Muscle layer of duodenum (tissue), 2 donors: Measurements from ENCODE around the gene SPG21.

Experiments
- H3K27ac ChIP-seq: one replicate; pipeline ENCODE4 v1.7.0; 2013; ENCODE audit warnings: mild to moderate bottlenecking, low read length
- H3K27me3 ChIP-seq: one replicate; pipeline ENCODE4 v1.7.0; 2013; ENCODE audit warnings: low read depth, mild to moderate bottlenecking, control low read depth, low read length
- H3K36me3 ChIP-seq, 2 donors: one replicate each; pipeline ENCODE4 v1.7.0; 2013; ENCODE audit warnings: low read length in 2 of 2, control low read depth in 1 of 2, mild to moderate bottlenecking in 1 of 2; ENCODE audit not compliant: insufficient read depth in 2 of 2, control insufficient read depth in 1 of 2
- H3K4me1 ChIP-seq, 2 donors: one replicate each; pipeline ENCODE4 v1.7.0; 2013; ENCODE audit warnings: low read length in 2 of 2, mild to moderate bottlenecking in 2 of 2, control low read depth in 1 of 2, moderate library complexity in 1 of 2; ENCODE audit not compliant: insufficient read depth in 2 of 2, control insufficient read depth in 1 of 2
- H3K4me3 ChIP-seq, 2 donors: one replicate each; pipeline ENCODE4 v1.7.0; 2013; ENCODE audit warnings: low read length in 2 of 2, low read depth in 1 of 2, mild to moderate bottlenecking in 1 of 2
- H3K9me3 ChIP-seq, 2 donors: one replicate each; pipeline ENCODE4 v1.7.0; 2013; ENCODE audit warnings: low read length in 2 of 2, control low read depth in 1 of 2, mild to moderate bottlenecking in 1 of 2; ENCODE audit not compliant: control insufficient read depth in 1 of 2
- donor health status: healthy.

SPG21 gene, protein sequence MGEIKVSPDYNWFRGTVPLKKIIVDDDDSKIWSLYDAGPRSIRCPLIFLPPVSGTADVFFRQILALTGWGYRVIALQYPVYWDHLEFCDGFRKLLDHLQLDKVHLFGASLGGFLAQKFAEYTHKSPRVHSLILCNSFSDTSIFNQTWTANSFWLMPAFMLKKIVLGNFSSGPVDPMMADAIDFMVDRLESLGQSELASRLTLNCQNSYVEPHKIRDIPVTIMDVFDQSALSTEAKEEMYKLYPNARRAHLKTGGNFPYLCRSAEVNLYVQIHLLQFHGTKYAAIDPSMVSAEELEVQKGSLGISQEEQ

DNA sequence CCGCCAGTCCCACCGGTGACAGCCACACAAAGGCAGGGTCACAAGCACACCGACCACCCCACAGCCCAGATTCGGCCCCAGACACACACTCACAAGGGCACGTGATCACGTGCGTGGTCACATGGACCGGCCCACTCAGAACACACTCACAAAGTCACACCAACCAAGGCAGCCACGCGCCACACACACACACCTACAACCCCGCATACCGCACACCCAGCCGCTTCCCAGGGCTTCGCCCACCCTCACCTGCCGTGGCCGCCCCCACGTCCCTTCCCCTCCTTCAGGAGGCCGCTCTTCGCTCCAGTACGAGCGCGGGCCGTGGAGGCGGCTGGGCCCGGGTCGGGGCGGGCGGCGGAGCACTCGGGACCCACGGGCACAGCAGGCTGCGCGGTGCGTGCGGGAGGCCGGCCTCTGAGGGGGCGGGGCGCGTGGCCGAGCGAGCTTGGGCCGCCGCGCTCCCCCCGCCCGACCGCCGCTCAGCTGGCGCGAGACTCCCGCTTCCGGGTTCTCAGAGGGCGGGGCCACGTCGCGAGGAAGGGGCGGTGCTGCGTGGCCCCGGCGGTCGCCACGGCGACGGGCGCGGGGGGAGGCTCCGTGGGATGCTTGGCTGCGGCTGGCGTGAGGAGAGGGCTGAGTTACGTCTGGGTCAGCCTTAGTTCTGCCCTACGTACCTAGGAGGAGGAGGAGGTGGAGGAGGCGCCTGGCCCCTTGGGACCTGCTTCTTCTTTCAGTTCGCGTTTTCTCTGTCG lies at the start of gene SPG21:
SPG21 (minus strand) TSS at position 499 of the 752 bp plus-strand sequence. CDS start 6,345 bp downstream, outside the sequence.
- H3K4me1 ChIP-seq: peaks cover 0 to 16% of the 10 kb centered on the region in 2 donors
- no peaks in the 10 kb centered on the region for H3K9me3 ChIP-seq
- peak within 1 kb of the TSS; percentile 83 to 85 for H3K4me3 ChIP-seq
- H3K27ac ChIP-seq: peak within 1 kb of the TSS; percentile 81
- peaks cover 0 to 3% of the 10 kb centered on the region in 2 donors for H3K36me3 ChIP-seq
- H3K27me3 ChIP-seq: no peaks in the 10 kb centered on the region

DNA sequence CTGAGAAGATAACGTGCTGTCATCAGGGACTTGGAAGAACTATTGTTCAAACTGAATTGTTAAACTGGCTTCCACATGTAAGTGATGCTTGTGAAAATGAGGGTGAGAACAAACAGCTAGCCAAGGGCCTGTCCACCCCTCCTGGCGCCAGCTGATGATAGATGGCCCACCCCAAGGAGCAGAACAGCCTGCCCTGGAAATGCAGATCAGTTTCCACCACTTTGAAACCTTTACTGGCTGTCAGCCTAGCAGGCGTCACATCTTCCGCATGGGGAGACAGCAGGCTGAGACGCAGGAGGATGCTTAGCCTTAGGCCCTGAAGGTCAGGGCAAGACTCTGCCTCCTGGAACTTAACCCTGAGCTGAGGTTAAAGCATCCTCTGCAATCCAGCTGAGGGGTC lies 49.1 kb upstream of the SPG21 start:
- no peaks in the 10 kb centered on the region for H3K27me3 ChIP-seq
- no peak overlapping the region for H3K27ac ChIP-seq
- H3K4me3 ChIP-seq: no peak overlapping the region
- no peaks in the 10 kb centered on the region for H3K9me3 ChIP-seq
- no peaks in the 10 kb centered on the region for H3K36me3 ChIP-seq
- peaks cover 0 to 5% of the 10 kb centered on the region in 2 donors for H3K4me1 ChIP-seq

DNA sequence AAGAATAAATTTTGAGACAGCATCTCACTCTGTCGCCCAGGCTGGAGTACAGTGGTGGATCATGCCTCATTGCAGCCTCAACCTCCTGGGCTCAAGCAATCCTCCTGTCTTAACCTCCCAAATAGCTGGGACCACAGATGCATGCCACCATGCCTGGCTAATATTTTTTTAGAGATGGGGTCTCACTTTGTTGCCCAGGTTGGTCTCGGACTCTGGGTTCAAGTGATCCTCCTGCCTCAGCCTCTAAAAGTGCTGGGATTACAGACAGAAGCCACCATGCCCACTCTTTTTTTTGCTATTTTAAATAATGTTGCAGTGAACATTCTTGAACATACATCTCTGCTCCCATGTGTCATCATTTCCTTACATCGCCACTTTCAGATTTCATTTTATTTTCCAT lies 48.7 kb upstream of the SPG21 start:
- Histone ChIP-seq H3K36me3 (no peaks in the 10 kb centered on the region), H3K27me3 (no peaks in the 10 kb centered on the region), H3K27ac (no peak overlapping the region), H3K4me1 (peaks cover 0 to 4% of the 10 kb centered on the region in 2 donors), H3K9me3 (no peaks in the 10 kb centered on the region), H3K4me3 (no peak overlapping the region)

DNA sequence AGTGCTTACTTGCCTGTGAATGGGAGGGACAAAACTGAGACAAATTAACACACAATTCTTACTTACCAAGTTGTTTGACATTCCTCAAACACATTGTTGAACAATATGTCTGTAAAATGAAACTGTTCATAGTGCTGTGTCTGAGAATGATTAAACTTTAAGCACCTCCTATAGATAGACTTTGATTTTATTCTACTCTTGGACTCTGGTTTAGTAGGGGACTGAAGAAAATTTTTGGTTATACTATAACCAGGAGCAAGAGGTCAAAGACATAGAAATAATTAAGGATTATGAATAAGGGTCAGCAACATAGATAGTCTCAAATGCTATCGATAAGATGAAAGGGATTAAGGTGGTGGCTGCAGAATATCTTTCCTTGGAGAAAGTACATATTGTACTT lies 47.6 kb upstream of the SPG21 start:
- H3K27ac ChIP-seq: no peak overlapping the region
- no peak overlapping the region for H3K4me3 ChIP-seq
- H3K36me3 ChIP-seq: no peaks in the 10 kb centered on the region
- H3K27me3 ChIP-seq: no peaks in the 10 kb centered on the region
- no peaks in the 10 kb centered on the region for H3K9me3 ChIP-seq
- no peaks in the 10 kb centered on the region for H3K4me1 ChIP-seq

DNA sequence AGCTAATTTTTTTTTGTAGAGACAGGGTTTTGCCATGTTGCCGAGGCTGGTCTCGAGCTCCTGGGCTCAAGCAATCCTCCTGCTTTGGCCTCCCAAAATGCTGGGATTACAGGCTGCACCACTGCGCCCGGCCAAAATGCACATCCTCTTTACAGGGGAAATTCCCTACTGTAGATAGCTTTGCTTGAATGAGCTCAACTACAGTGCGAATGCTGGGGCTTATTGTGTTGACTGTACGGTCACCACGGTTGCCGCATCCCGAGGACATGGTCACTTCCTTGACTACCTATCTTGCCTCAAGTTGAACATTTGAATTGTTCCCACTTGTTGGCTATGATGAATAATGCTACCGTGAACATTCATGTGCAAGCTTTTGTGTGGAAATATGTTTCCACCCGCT lies 45.0 kb upstream of the SPG21 start:
- Histone ChIP-seq H3K36me3 (no peaks in the 10 kb centered on the region), H3K4me3 (no peak overlapping the region), H3K27ac (no peak overlapping the region), H3K9me3 (no peaks in the 10 kb centered on the region), H3K27me3 (no peaks in the 10 kb centered on the region), H3K4me1 (no peaks in the 10 kb centered on the region)

DNA sequence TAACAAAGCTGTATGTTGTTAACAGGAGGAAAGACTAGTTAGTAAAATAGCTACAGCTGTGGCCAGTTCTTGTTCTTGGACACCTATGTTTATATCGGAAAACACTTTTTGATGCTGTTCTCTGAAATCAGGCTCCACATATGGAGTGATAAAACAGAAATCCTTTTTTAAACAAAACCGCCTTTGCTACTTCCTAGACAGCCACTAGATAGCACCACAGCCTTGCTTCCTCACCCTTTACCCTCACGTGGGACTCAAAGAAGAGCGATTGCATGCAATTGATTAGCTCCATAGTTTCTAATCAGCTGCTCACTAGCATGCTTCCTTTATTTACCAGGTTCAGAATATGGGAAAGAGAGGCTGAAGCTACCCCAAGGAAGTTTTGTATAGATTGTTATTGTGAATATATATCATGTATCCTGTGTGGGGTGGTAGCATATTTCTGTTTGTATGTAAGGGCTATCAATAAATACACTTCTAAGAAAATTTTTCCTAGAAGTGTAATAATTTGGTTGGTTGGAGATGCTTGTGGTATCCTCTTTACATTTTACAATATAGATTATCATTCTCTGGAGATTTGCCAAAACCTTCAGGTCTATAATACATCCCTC lies 44.0 kb upstream of the SPG21 start:
- Histone ChIP-seq H3K4me3 (no peak overlapping the region), H3K36me3 (no peaks in the 10 kb centered on the region), H3K9me3 (no peaks in the 10 kb centered on the region), H3K4me1 (no peaks in the 10 kb centered on the region), H3K27me3 (no peaks in the 10 kb centered on the region), H3K27ac (no peak overlapping the region)

DNA sequence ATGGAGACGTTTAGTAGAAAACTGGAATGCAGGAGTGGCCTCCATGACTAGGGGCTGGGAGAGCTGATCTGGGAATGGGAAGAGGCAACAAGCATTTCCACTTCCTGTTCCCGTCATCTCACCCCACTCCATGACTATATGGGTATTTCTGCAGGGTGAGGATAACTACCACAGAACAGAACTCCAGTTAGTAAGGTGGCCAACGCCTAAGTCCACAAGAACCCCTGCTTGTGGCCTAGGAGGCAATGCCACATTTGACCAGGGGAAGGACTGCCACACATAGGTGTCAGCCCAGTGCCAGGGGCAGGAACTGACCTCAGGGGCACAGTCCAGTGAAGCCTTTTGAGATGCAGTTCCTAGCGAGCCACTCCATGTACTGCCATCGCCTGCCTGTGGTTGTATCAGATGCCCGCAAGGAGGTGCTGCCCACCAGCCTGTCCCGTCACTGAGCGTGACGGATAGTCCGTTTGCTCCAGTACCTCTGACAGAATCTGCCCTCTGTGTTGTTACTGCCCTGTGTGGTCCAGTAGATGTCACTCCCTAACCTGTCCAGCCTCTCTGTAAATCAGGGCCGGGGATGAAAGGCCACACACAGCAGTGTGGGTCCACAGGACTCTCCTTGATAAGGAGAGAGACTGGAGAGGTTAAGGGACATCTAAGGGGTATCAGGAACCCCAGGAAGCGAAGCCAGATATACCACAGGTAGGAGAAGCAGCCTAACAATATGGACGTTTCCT lies 43.3 kb upstream of the SPG21 start:
- Histone ChIP-seq H3K9me3 (no peaks in the 10 kb centered on the region), H3K36me3 (no peaks in the 10 kb centered on the region), H3K27ac (no peak overlapping the region), H3K4me1 (peaks cover 0 to 5% of the 10 kb centered on the region in 2 donors), H3K4me3 (no peak overlapping the region), H3K27me3 (no peaks in the 10 kb centered on the region)

DNA sequence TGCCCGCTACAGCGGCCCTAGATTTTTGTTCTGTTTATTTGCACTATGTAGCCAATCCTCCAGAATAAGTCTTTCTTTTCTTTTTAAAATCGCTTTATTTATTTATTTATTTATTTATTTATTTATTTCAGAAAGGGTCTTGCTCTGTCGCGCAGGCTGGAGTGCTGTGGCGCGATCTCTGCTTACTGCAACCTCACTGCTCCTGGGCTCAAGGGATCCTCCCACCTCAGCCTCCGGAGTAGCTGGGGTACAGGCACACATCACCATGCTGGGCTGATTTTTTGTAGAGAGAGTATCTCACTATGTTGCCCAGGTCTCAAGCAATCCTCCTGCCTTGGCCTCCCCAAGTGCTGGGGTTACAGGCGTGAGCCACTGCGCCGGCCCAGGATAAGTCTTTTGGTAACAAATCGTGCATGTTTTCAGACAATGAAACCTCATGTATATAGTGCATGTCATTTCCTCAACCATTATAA lies 40.1 kb upstream of the SPG21 start:
- Histone ChIP-seq H3K27me3 (no peaks in the 10 kb centered on the region), H3K4me1 (peaks cover 3 to 11% of the 10 kb centered on the region in 2 donors), H3K9me3 (no peaks in the 10 kb centered on the region), H3K36me3 (peaks cover 7 to 8% of the 10 kb centered on the region in 2 donors), H3K27ac (no peak overlapping the region), H3K4me3 (peak overlapping the region; percentile 80 to 94)

DNA sequence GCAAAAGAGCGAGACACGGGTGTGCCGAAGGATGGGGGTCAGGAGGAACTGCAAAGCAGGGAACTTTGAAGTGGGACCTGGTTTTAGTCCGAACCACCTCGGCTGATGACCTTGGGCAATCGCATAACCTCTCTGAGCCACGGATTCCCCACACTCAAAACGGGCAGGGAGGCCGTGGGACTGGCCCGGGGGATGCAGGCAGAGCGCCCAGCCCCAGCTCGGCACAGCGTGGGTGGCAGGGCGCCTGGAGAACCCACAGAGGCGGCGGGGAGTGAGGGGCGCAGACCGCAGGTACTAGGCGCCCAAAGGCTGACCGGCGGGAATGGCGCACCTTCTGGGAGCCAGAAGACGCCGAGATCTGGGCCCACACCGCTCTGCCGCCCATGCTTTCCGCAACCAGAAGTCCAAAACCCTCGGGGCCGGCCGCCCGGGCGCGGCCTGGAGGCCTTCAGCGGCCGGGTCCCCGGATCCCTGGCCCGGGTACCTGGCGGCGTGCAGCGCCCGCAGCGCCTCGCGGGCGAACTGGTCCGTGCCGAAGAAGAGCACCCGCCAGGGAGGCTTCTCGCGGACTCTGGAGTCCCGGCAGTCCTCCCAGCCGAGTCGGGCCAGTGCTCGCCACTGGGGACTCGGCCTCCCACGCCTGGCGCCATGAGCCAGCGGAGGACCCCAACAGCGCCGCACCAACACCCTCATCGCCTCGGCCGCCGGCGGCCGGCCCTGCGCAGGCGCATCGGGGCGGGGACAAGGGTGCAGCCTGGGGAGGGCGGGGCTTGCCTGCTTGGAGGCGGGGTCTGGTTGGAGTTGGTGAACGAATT lies 39.4 kb upstream of the SPG21 start, which contains the start of gene MTFMT:
MTFMT (minus strand) TSS at position 719 of the 815 bp plus-strand sequence; CDS start at position 693, 26 bp downstream.
- no peaks in the 10 kb centered on the region for H3K9me3 ChIP-seq
- no peaks in the 10 kb centered on the region for H3K27me3 ChIP-seq
- H3K36me3 ChIP-seq: peaks cover 11% of the 10 kb centered on the region in 2 donors
- peaks cover 3 to 11% of the 10 kb centered on the region in 2 donors for H3K4me1 ChIP-seq
- H3K27ac ChIP-seq: peak within 1 kb of the TSS; percentile 42
- peak within 1 kb of the TSS; percentile 80 to 94 for H3K4me3 ChIP-seq

DNA sequence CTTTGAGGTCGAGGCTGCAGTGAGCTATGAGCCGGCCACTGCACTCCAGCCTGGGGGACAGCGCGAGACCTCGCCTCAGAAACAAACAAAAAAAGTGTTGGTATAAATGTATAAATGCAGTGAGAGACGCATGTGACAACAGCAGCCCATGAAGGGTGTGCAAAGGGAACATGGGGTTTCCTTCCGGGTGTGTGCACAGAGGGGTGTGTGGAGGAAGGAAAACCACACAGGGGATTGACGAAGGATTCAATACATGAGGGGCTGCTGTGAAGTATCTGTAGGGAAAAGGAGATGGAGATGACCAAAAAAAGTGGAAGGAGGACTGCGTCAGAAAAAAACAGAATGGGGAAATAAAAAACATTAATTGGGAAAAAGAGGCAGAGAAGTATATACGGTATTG lies 38.6 kb upstream of the SPG21 start:
- peaks cover 14 to 18% of the 10 kb centered on the region in 2 donors for H3K36me3 ChIP-seq
- H3K4me1 ChIP-seq: peaks cover 3 to 11% of the 10 kb centered on the region in 2 donors
- no peaks in the 10 kb centered on the region for H3K27me3 ChIP-seq
- H3K9me3 ChIP-seq: no peaks in the 10 kb centered on the region
- H3K27ac ChIP-seq: no peak overlapping the region
- H3K4me3 ChIP-seq: peak overlapping the region; percentile 80 to 94
